ENCODE measurements around the gene NR1H4.
"Not testable (repeated sequence)": the region's sequence is repeated elsewhere in the genome, so short reads cannot be mapped to it uniquely, and the experiment has no call there.

The NR1H4 gene

GRCh38 chr12:100573292-100574186 lies 99.9 kb downstream of the NR1H4 start, which contains the start of gene GAS2L3:
TSS of gene GAS2L3 (plus strand) at chr12:100573684. CDS start at chr12:100594905, 21,221 bp downstream.
- DNase-seq = peak; percentile 48

- DNase-seq = no peak
Observed at GRCh38 chr12:100574187-100575074, 100.8 kb downstream of the NR1H4 start.

- DNase-seq = no peak
Observed at GRCh38 chr12:100576331-100577036, 102.8 kb downstream of the NR1H4 start.

GRCh38 chr12:100578923-100579322 lies 105.3 kb downstream of the NR1H4 start:
- no peak for DNase-seq

- DNase-seq = no peak
Observed at GRCh38 chr12:100579844-100580243, 106.2 kb downstream of the NR1H4 start.

- no peak for DNase-seq
Observed at GRCh38 chr12:100584256-100584655, 110.6 kb downstream of the NR1H4 start.

- no peak for DNase-seq
Observed at GRCh38 chr12:100591979-100592378, 118.3 kb downstream of the NR1H4 start.

- no peak for DNase-seq
Observed at GRCh38 chr12:100593490-100593889, 119.8 kb downstream of the NR1H4 start.

GRCh38 chr12:100601626-100602025 lies 128.0 kb downstream of the NR1H4 start:
- no peak for DNase-seq

GRCh38 chr12:100602997-100603396 lies 129.3 kb downstream of the NR1H4 start:
- DNase-seq = not testable (repeated sequence)

- DNase-seq = no peak
Observed at GRCh38 chr12:100608776-100609175, 135.1 kb downstream of the NR1H4 start.

GRCh38 chr12:100610666-100611430 lies 137.2 kb downstream of the NR1H4 start:
- no peak for DNase-seq

- DNase-seq = no peak
Observed at GRCh38 chr12:100612606-100613005, 138.9 kb downstream of the NR1H4 start.

Data from DMS 273 treated with DMSO at 0.1 percent for 48 hours (cell line).